Colon (tissue), 2 donors: ENCODE measurements around the gene ZNF133.
"Not testable (repeated sequence)": the region's sequence is repeated elsewhere in the genome, so short reads cannot be mapped to it uniquely, and the experiment has no call there.

Experiments used
- FAIRE-seq: peaks from 2 replicates; lab custom pipeline; 2012; peaks lifted over from hg19 to GRCh38; lab: Jason Lieb, UNC
- donor health status: control.
- donor health status: control.

Gene ZNF133

GRCh38 chr20:18287915-18288748 lies at the start of gene ZNF133:
Gene ZNF133, plus strand, starts transcription at chr20:18288527. Its CDS starts 17,160 bp downstream, at chr20:18305687.
- peak; percentile 38 for FAIRE-seq

- FAIRE-seq: no peak
These were observed 47.3 kb upstream of the ZNF133 start for GRCh38 chr20:18240997-18241396.

- no peak for FAIRE-seq
These were observed 44.5 kb upstream of the ZNF133 start for GRCh38 chr20:18243802-18244201.

DNA sequence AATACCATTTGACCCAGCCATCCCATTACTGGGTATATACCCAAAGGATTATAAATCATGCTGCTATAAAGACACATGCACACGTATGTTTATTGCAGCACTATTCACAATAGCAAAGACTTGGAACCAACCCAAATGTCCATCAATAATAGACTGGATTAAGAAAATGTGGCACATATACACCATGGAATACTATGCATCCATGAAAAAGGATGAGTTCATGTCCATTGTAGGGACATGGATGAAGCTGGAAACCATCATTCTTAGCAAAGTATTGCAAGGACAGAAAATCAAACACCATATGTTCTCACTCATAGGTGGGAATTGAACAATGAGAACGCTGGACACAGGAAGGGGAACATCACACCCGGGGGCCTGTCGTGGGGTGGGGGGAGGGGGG lies 39.8 kb upstream of the ZNF133 start:
- FAIRE-seq: not testable (repeated sequence)

GRCh38 chr20:18250217-18250616 lies 38.1 kb upstream of the ZNF133 start:
- FAIRE-seq: no peak

GRCh38 chr20:18252597-18253451 lies 35.5 kb upstream of the ZNF133 start:
- no peak for FAIRE-seq

DNA sequence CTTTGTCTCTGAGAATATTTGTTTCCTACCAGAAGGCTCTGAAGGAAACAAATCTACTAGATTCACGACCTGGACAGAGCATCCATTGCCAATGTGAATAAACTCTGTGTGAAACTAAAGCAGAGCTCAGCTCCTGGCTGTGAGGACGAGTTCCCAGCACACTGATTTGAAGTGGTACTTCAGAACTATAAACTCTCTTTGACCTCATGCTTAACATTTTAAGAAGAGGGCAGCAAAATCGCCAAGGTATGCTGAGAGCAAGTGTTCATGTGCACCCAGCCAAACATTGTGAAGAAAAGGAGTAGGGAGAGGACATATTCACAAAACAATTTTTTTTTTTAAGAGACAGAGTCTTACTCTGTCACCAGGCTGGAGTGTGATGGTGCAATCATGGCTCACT lies 33.7 kb upstream of the ZNF133 start:
- FAIRE-seq: no peak

DNA sequence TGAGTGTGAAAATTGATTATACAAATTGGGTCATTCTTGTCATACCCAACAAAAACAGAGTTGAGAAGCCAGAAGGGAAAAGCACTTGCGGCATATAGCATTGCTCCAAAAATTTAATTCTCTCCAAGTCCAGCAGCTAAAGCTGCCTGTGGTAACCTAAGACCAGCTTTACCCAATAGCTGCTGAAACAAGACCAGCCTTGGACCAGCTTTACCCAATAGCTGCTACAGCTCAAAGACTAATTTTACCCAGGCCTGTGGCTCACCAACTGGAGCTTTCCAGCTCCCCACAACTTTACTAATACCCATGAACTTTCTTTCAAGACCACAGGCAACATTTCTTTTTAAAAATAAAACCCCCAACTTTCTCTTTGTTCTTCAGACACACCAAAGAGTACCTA lies 32.8 kb upstream of the ZNF133 start:
- no peak for FAIRE-seq

GRCh38 chr20:18256440-18257090 lies 31.8 kb upstream of the ZNF133 start:
- FAIRE-seq: no peak

GRCh38 chr20:18258126-18258860 lies 30.0 kb upstream of the ZNF133 start:
- FAIRE-seq: no peak

GRCh38 chr20:18259730-18260129 lies 28.6 kb upstream of the ZNF133 start:
- FAIRE-seq: no peak

DNA sequence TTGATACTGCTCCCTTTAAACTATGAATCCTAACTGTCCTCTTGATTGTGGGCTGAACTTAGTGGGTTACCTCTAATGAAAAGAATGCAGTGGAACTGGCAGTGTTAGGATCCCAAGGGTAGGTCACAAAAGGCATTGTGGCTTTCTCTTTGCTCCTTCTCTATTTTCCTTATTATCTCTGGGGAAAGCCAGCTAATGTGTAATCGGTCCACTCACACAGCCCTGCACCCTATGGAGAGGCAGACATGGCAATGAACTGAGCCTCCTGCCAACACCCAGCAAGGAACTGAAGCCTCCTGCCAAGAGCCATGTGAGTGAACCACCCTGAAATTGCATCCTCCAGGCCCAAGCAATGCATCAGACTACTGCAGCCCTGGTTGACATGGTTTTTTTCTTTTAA lies 24.6 kb upstream of the ZNF133 start:
- no peak for FAIRE-seq

- FAIRE-seq: no peak
These were observed 22.9 kb upstream of the ZNF133 start for GRCh38 chr20:18265441-18265840.

- FAIRE-seq: no peak
These were observed 22.0 kb upstream of the ZNF133 start for GRCh38 chr20:18266282-18266681.

GRCh38 chr20:18267815-18268214 lies 20.5 kb upstream of the ZNF133 start:
- no peak for FAIRE-seq

GRCh38 chr20:18271160-18271559 lies 17.2 kb upstream of the ZNF133 start:
- FAIRE-seq: no peak

GRCh38 chr20:18272451-18272850 lies 15.9 kb upstream of the ZNF133 start:
- no peak for FAIRE-seq

- FAIRE-seq: no peak
These were observed 14.6 kb upstream of the ZNF133 start for GRCh38 chr20:18273738-18274137.

GRCh38 chr20:18275960-18276359 lies 12.4 kb upstream of the ZNF133 start:
- not testable (repeated sequence) for FAIRE-seq

GRCh38 chr20:18276821-18277220 lies 11.5 kb upstream of the ZNF133 start:
- no peak for FAIRE-seq

DNA sequence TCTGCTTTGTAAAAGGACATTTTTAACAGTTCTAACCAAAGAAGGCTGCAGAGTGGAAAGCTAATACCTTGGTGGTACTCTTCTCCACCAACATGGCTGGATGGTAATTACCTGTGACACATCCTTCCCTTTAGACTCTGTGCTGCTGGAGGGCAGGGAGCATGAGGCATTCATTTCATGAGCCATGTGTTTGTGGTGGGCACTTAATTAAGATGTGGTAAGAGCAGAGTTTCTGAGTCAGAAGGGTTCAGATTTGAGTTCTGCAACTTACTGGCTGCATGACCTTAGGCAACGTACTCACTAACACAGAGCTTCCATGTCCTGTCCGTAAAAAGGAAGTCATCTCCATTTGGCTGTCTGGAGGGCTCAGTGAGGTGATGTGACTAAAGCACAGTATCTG lies 9.1 kb upstream of the ZNF133 start:
- no peak for FAIRE-seq
